A204.1 (cell line): ENCODE results near the gene ODAD3.
"Not testable (repeated sequence)": the region's sequence is repeated elsewhere in the genome, so short reads cannot be mapped to it uniquely, and the experiment has no call there.

Experiments used
- FAIRE-seq: peaks from 2 replicates; lab custom pipeline; 2012; peaks lifted over from hg19 to GRCh38; lab: Jason Lieb, UNC

The ODAD3 gene

GRCh38 chr19:11405846-11406643 lies 28.9 kb downstream of the ODAD3 start:
- FAIRE-seq, result no peak

DNA sequence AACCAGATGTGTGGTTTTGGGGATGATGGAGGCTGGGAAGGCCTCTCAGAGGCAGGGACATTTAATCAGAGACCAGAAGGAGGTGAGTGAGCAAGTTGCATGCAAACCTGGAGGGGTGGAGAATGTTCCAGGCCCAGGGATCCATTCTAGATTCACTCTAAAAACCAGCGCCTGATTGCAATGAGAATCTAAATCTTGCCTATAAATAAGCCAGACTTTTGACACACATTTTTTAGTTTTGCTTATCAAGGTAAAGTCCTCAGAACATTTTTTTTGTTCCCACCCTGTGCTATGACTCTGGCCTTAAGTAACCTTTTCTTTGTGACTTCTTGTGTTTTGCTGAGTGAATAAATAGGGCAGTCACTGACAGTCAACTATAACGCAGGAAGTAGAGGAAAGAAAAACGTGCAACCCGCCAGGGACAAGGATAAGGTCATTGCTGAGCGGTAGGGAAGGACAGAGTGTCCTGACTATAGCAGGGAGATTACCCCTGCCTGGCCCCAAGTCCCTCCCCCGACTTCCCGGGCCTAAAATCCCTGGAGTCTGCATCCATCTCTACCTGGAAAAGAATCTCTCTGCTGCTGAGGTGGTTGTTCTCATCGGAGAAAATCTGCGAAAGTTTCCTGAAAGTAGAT lies 30.2 kb downstream of the ODAD3 start:
- FAIRE-seq, result no peak

DNA sequence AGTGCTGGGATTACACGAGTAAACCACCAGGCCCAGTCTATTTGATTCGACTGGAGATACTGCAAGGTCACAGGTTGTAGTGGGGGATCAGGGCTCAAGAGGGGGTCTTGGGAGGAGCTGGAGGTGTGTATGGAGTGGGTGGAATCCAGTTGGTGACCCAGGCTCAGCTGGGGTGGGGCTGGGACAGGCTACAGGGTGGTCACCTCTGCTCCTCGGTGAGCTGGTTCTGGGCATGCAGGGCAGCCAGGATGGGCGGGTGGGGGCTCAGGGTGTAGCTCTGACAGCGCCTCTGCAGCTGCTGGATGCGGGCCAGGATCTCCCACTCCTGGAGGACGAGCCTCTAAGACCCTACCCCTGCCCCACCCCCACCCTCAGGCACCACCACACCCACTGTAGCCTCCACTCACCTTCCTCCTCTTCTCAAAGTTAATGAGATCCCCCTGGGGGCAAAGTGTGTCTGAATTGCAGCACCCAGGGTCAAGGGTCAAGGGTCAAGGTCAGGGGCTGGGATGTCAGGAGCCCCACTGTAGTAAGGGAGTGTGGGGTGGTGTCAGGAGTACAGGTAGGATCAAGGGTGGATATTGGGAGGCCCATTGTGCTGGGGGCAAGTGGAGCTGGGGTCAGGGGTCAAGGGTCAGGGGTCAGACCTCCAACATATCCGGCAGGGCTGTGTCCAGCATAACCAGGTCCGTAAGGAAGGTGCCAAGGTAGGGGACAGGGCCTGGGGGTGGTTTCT lies 32.9 kb downstream of the ODAD3 start:
- no peak for FAIRE-seq

- FAIRE-seq, result no peak
These were observed 34.1 kb downstream of the ODAD3 start for GRCh38 chr19:11400798-11401197.

- no peak for FAIRE-seq
These were observed 35.3 kb downstream of the ODAD3 start for GRCh38 chr19:11399667-11400066.

- FAIRE-seq, result no peak
These were observed 37.8 kb downstream of the ODAD3 start for GRCh38 chr19:11397089-11397610.

DNA sequence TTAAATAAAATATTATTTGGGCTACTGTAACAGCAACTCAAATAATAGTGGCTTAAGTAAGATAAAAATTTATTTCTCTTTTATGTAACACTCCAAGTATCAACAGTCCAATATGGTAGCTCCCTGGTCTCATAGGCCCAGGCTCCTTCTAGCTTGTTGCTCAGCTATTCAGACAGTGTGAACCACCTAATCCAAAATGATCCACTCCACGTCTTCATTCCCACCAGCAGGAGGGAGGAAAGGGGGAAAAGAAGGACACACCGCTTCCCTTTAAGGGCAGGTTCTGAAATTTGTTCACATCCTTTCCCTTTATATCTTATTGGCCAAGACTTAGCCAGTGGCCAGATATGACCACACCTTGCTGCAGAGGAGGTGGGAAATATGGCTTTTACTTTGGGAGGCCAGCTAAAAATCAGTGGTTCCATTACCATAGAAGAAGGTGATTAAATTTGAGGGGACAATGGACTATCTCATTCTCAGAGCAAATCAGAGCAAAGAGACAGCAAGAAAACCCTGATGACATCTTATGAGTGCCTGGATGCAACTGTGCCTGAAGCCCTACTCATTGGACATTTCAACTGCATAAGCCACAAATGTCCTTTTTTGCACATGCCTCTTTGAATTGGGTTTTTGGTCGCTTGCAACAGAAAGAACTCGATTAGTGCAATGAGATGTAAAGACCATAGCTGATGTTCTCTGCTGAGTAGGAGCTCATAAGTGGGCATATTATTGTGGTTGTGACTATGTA lies 43.8 kb downstream of the ODAD3 start:
- FAIRE-seq, result no peak

DNA sequence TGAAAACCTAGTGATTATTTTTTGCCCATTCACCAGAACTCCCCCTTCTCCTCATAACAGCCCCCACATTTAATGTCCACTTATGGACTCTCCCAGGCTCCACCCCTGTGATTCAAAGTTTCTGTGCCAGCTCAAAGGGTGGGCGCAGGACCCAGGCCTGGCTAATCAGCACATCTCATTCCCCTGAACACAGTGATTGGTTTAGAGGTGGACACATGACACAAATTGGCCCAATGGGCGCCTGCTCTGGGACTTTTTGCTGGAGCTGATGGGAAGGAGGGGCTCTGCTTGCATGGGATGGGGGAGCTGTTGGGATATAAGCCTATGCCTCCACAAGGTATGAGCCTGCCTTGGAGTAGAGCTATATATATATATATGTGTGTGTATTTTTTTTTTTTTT lies 44.6 kb downstream of the ODAD3 start:
- no peak for FAIRE-seq

- FAIRE-seq, result no peak
These were observed 47.5 kb downstream of the ODAD3 start for GRCh38 chr19:11387162-11388034.

GRCh38 chr19:11384778-11385129 lies 50.2 kb downstream of the ODAD3 start:
- FAIRE-seq, result no peak

DNA sequence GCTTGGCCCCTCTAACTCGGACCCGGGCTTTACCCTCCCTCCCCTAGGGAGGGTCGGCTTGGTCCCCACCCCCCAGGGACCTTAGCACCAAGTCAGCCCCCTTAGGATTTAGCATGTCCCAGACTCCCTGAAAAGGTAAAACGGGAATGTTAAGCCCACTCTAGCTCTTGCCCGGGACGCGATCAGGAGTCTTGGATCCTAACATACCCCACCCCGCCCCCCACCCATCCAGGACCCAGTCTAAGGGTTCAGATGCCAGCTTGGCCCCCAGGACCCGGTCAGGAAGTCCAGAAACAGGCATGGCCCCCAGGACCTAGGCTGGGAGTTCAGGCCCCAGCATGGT lies 51.2 kb downstream of the ODAD3 start:
- FAIRE-seq, result no peak

DNA sequence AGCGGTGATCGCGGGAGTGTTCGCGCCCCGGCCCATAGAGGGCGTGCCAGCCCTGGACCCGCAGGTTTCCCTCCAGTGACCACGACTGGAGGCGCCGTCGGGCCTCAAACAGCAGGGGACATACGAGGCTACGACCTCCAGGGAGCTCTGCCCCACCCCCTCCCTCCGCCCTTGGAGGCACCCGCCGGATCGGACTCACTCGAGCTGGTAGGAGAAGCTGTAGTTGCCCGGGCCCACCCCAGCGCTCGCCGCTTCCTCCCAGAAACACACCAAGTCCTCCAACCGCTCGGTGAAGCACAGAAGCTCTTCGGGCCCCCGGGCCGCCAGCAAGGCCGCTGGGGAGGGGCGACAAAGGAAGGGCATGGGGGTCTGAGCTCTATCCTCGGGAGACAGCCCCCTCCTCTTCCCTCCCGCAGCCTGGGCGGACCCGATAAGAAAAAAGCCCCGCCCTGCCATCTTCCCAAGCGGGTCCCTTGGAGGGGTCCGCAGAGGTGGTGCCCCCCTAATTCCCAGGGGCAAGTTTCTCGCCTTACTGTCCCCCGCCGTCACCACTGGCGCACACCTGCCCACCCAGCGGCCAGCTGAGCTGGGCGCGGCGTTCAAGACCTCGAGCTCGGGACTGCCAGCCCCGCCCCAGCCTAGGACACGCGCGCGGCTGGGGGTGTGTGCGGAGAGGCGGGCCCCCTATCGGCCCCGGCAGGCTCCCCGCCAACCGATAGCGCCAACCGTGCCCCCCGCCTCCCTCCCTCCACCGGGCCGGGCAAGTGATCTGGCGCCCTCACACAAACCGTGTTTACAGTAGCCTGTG lies 51.8 kb downstream of the ODAD3 start:
- FAIRE-seq, result no peak

GRCh38 chr19:11380653-11381537 lies 54.0 kb downstream of the ODAD3 start:
- peak; percentile 95 for FAIRE-seq

DNA sequence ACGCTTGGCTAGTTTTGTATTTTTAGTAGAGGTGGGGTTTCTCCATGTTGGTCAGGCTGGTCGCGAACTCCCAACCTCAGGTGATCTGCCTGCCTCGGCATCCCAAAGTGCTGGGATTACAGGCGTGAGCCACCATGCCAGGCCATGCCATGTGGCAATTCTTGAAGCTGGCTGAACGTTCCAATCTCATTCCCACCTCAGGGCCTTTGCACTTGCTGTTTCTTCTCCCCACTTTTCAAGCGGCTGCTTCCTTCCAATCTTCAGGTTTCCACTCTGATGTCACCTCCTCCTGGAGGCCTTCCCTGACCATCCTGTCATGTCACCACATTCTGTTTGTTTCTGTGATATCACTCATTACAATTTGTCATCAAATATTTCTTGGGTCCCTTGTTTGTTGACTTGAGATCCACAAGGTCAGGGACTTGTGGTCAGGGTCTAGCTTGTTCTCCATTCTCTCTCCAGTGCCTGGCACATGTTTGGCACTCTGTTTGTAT lies 55.0 kb downstream of the ODAD3 start:
- FAIRE-seq, result no peak

- not testable (repeated sequence) for FAIRE-seq
These were observed 55.6 kb downstream of the ODAD3 start for GRCh38 chr19:11379269-11379845.

GRCh38 chr19:11378319-11379189 lies 56.4 kb downstream of the ODAD3 start:
- FAIRE-seq, result no peak

DNA sequence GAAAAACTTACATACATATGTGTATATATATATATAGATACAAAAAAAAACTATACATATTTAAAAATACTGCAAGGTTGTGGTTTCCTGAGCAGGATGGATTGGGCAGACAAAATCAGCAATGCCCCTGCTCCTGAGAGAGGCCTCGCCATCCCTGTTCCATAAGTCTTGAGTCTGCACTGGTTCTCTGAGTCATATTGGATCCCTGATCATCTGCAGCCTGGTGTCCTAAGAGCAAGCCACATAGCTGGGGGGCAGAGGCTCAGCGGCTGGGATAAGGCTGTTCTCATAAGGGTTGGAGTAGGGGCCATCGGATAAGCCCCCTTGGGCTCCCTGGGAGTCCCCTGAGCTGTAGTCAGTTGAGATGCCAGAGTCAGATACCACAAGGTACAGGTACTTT lies 57.2 kb downstream of the ODAD3 start:
- FAIRE-seq, result no peak

GRCh38 chr19:11377237-11377636 lies 57.7 kb downstream of the ODAD3 start:
- FAIRE-seq, result no peak
